GM12891 (cell line): ENCODE results near the gene HTR4.

Experiments
- POLR2A ChIP-seq: IDR thresholded peaks from 2 replicates; pipeline ENCODE4 v1.6.1; 2011; ENCODE audit warnings: low read depth, low read length, control low read depth
- POLR2AphosphoS5 ChIP-seq: IDR thresholded peaks from 2 replicates; pipeline ENCODE4 v1.6.1; 2011; ENCODE audit warnings: low read depth, low read length, control low read depth
- TAF1 ChIP-seq: IDR thresholded peaks from 2 replicates; pipeline ENCODE4 v1.6.1; 2011; ENCODE audit warnings: low read depth, low read length, control low read depth

GRCh38 chr5:148623741-148624140, 30.6 kb downstream of the HTR4 start:
- TF ChIP-seq POLR2A: no peak
- no peak for TF ChIP-seq POLR2AphosphoS5
- no peak for TF ChIP-seq TAF1
